A549 (cell line): ENCODE data around the gene HERC4.

Experiments used
- CEBPB ChIP-seq, 2 experiments: fragments of >200 bp in 1 of 2; sonication (Bioruptor Twin) in 1 of 2; formaldehyde crosslinking in 1 of 2; IDR thresholded peaks; 2 replicates each; pipeline ENCODE4 v1.6.1; 2012 to 2016
- CHD4 ChIP-seq: fragments of 200-600 bp; sonication (generic); IDR thresholded peaks from 2 replicates; pipeline ENCODE4 v1.6.1; 2016; ENCODE audit warnings: antibody characterized with exemption, mild to moderate bottlenecking, borderline replicate concordance
- FOXS1 ChIP-seq: fragments of 250-450 bp; sonication (Bioruptor Pico); IDR thresholded peaks from 2 replicates; pipeline ENCODE4 v1.5.0; 2020; ENCODE audit warnings: mild to moderate bottlenecking, moderate library complexity
- MAZ ChIP-seq: fragments of 150-350 bp; IDR thresholded peaks from 2 replicates; pipeline ENCODE4 v1.6.1; 2014; ENCODE audit warnings: antibody characterized with exemption, low read depth, low read length, borderline replicate concordance
- POLR2A ChIP-seq: IDR thresholded peaks from 2 replicates; pipeline ENCODE4 v1.6.1; 2012; ENCODE audit warnings: mild to moderate bottlenecking, low read length
- RAD21 ChIP-seq, 2 experiments: fragments of >200 bp in 1 of 2; sonication (Bioruptor Twin) in 1 of 2; formaldehyde crosslinking in 1 of 2; IDR thresholded peaks in 1 of 2; conservative IDR thresholded peaks in 1 of 2; 2 replicates in 1 of 2; 3 replicates in 1 of 2; pipeline ENCODE4 v1.6.1; 2012 to 2018; ENCODE audit warnings: inconsistent platforms in 1 of 2
- REST ChIP-seq: fragments of 200-600 bp; sonication (generic); IDR thresholded peaks from 2 replicates; pipeline ENCODE4 v1.6.1; 2016; ENCODE audit warnings: antibody characterized with exemption, mild to moderate bottlenecking, moderate library complexity
- RFX5 ChIP-seq: fragments of 450-650 bp; IDR thresholded peaks from 2 replicates; pipeline ENCODE4 v1.7.1; 2014; ENCODE audit warnings: antibody characterized with exemption, mild to moderate bottlenecking, moderate library complexity
- TF ChIP-seq, protein P1 (sequence below): fragments of >200 bp; sonication (Bioruptor Twin); formaldehyde crosslinking; IDR thresholded peaks from 3 replicates; pipeline ENCODE4 v1.5.1; 2016
- TF ChIP-seq, protein P2 (sequence below): fragments of >200 bp; sonication (Bioruptor Twin); formaldehyde crosslinking; IDR thresholded peaks from 3 replicates; pipeline ENCODE4 v1.6.1; 2016
- TF ChIP-seq, protein P3 (sequence below): IDR thresholded peaks from 2 replicates; pipeline ENCODE4 v1.6.1; 2012
- TF ChIP-seq, protein P4 (sequence below): fragments of >200 bp; sonication (Bioruptor Twin); formaldehyde crosslinking; IDR thresholded peaks from 2 replicates; pipeline ENCODE4 v1.6.1; 2016

DNA sequence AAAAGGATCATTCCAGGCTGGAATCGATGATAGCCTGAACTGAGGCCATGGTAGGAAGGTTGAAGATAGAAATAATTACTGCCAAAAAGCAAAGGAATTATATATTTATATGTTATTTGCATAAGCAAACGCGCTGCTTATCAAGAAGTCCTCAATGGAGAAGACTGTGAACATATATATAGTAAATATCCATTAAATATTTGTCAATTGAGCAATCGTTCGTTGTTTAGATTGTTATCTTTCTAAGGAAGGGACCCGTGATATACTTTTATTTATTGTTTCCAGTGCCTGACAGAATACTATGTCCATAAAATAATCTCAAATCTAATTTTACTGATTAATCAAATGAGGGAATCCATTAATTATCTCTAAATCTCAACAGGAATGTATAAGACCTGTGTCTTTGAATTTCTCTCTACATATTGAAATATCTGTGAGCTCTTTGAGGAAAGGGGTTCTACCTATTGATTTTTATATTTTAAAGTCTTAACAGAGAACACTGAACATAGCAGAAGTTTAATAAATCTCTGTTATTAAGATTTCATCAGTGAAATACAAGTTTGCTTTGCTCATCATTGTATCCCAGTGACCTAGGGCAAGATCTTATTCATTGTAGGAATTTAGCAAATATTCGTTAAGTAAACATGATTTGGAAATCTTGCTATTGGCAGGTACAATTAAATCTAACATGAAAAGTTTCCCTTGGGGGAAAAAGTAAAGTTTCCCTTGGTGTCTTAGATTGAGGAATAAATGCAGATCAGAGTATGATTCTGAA, 12.0 kb upstream of the HERC4 start:
- TF ChIP-seq, protein P1, sequence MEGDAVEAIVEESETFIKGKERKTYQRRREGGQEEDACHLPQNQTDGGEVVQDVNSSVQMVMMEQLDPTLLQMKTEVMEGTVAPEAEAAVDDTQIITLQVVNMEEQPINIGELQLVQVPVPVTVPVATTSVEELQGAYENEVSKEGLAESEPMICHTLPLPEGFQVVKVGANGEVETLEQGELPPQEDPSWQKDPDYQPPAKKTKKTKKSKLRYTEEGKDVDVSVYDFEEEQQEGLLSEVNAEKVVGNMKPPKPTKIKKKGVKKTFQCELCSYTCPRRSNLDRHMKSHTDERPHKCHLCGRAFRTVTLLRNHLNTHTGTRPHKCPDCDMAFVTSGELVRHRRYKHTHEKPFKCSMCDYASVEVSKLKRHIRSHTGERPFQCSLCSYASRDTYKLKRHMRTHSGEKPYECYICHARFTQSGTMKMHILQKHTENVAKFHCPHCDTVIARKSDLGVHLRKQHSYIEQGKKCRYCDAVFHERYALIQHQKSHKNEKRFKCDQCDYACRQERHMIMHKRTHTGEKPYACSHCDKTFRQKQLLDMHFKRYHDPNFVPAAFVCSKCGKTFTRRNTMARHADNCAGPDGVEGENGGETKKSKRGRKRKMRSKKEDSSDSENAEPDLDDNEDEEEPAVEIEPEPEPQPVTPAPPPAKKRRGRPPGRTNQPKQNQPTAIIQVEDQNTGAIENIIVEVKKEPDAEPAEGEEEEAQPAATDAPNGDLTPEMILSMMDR: no peak; the same call in 2 of the 3 replicates
- TF ChIP-seq, protein P2, sequence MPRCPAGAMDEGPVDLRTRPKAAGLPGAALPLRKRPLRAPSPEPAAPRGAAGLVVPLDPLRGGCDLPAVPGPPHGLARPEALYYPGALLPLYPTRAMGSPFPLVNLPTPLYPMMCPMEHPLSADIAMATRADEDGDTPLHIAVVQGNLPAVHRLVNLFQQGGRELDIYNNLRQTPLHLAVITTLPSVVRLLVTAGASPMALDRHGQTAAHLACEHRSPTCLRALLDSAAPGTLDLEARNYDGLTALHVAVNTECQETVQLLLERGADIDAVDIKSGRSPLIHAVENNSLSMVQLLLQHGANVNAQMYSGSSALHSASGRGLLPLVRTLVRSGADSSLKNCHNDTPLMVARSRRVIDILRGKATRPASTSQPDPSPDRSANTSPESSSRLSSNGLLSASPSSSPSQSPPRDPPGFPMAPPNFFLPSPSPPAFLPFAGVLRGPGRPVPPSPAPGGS: peak; percentile 73; the same call in 2 of the 3 replicates
- TF ChIP-seq, protein P3, sequence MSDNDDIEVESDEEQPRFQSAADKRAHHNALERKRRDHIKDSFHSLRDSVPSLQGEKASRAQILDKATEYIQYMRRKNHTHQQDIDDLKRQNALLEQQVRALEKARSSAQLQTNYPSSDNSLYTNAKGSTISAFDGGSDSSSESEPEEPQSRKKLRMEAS: peak; percentile 57; the same call in 1 of the 2 replicates
- TF ChIP-seq POLR2A (no peak), RAD21 (conservative IDR thresholded peaks at IDR 0.05 in 1 of 2, IDR thresholded peaks at IDR 0.05 in 1 of 2) (peak in 1 of 2 experiments; percentile 48; a peak in 3 of 5 replicates), CEBPB (IDR thresholded peaks at IDR 0.05) (peak; percentile 78 to 97), FOXS1 (CRISPR knock-in tag) (peak; percentile 92; the same call in 1 of the 2 replicates), MAZ (no peak), RFX5 (no peak), CHD4 (no peak), REST (no peak)
- TF ChIP-seq, protein P4, sequence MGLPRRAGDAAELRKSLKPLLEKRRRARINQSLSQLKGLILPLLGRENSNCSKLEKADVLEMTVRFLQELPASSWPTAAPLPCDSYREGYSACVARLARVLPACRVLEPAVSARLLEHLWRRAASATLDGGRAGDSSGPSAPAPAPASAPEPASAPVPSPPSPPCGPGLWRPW: peak; percentile 67; the same call in 1 of the 2 replicates
